ENCODE results near the gene ABHD16A.

The ABHD16A gene

DNA sequence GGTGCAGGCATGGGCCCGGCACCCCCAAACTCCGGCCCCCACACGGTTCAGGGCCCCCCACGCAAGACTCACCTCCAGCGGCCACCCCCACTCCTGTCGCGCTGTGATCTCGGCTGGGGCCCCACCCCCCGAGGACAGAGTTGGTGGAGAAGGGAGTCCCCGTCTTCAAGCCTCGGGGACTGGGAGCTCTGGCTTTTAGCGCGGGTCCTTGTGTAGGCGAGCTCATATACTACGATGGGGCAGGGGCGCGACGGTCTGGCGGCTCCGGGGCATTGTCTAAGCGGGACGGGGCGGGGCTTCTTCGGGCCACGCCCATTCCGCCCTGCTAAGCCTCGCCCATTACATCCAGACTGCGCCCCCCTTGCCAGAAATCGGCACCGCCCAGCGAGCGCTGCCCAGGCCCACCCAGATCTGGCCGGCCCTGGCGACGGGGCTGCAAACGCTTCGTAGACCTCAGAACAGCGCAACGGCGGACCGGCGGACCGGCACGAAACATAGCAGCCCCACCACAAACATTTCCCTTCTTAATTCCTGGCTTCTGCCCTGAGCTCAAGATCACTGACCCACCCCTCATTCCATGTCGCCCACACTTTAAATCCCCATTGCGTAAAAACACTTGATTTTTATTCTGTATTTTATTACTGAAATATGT lies 27.0 kb upstream of the ABHD16A start:
- peaks cover 31 to 56% of the 10 kb centered on the region in 2 donors for H3K36me3 ChIP-seq (ENCODE audit: control insufficient read depth in 1 of 2, insufficient read depth in 2 of 2, low read length in 2 of 2)
- H3K9ac ChIP-seq (ENCODE audit: low read depth in 1 of 2, low read length in 2 of 2): peak overlapping the region; percentile 70 to 96
- no peaks in the 10 kb centered on the region for H3K27me3 ChIP-seq (ENCODE audit: control insufficient read depth in 1 of 2, insufficient read depth in 2 of 2, low read length in 2 of 2)
- H3K4me1 ChIP-seq (ENCODE audit: control insufficient read depth in 1 of 2, insufficient read depth in 2 of 2, low read length in 2 of 2): peaks cover 54% of the 10 kb centered on the region in 2 donors
- H3K27ac ChIP-seq (ENCODE audit: low read depth, low read length): peak overlapping the region; percentile 96
- H3K9me3 ChIP-seq (ENCODE audit: control insufficient read depth in 1 of 2, low read length in 2 of 2): no peaks in the 10 kb centered on the region
- H3K4me3 ChIP-seq (ENCODE audit: low read depth in 1 of 2, low read length in 2 of 2): peak overlapping the region; percentile 81 to 84

- Histone ChIP-seq H3K27ac (ENCODE audit: low read depth, low read length) (peak overlapping the region; percentile 96), H3K9ac (ENCODE audit: low read depth in 1 of 2, low read length in 2 of 2) (peak overlapping the region; percentile 70 to 96), H3K9me3 (ENCODE audit: control insufficient read depth in 1 of 2, low read length in 2 of 2) (no peaks in the 10 kb centered on the region), H3K4me1 (ENCODE audit: control insufficient read depth in 1 of 2, insufficient read depth in 2 of 2, low read length in 2 of 2) (peaks cover 50 to 52% of the 10 kb centered on the region in 2 donors), H3K27me3 (ENCODE audit: control insufficient read depth in 1 of 2, insufficient read depth in 2 of 2, low read length in 2 of 2) (no peaks in the 10 kb centered on the region), H3K36me3 (ENCODE audit: control insufficient read depth in 1 of 2, insufficient read depth in 2 of 2, low read length in 2 of 2) (peaks cover 31 to 56% of the 10 kb centered on the region in 2 donors), H3K4me3 (ENCODE audit: low read depth in 1 of 2, low read length in 2 of 2) (peak overlapping the region; percentile 81 to 84)
These were observed 26.4 kb upstream of the ABHD16A start for GRCh38 chr6:31729515-31729978.

DNA sequence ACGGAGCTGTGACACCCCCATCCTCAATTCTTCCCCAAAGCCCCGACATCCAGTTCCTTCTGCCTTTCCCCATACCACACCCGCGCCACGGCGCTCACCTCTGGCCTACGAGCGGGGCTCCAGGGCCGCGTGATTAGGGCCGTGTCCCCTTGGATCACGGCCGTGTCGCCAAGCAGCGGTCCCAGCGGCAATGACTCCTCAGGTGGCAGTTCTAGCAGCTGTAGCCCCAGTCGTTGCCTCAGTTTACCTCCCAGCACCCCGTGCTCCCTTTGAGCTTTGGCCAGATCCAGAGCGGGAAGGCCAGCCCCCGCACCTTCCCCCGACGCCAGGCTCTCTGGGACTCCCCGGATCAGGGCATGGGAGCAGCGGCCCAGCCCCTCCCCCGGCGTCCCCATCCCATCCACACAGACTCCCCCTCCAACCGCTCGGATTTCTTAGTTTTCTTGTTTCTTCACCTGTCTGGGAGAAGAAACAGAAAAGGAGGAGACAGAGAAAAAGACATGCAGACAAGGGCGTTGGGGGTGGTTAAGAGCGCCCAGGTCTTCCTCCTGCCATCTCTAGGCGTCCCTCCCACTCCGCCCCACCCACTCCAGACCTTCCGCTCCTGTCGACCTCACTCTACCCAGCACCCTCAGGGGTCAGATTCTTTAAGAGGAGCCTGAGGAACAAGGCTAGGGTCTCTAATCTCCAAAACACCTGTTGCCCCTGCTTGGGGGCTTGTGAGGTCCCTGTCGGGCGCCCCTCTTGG lies 25.8 kb upstream of the ABHD16A start, which contains the start of gene DDAH2:
DDAH2 (minus strand) TSS at position 533 of the 748 bp plus-strand sequence; CDS start at position 395, 138 bp downstream.
- Histone ChIP-seq H3K9me3 (ENCODE audit: control insufficient read depth in 1 of 2, low read length in 2 of 2) (no peaks in the 10 kb centered on the region), H3K4me1 (ENCODE audit: control insufficient read depth in 1 of 2, insufficient read depth in 2 of 2, low read length in 2 of 2) (peaks cover 44 to 46% of the 10 kb centered on the region in 2 donors), H3K36me3 (ENCODE audit: control insufficient read depth in 1 of 2, insufficient read depth in 2 of 2, low read length in 2 of 2) (peaks cover 26 to 52% of the 10 kb centered on the region in 2 donors), H3K27me3 (ENCODE audit: control insufficient read depth in 1 of 2, insufficient read depth in 2 of 2, low read length in 2 of 2) (no peaks in the 10 kb centered on the region), H3K9ac (ENCODE audit: low read depth in 1 of 2, low read length in 2 of 2) (peak within 1 kb of the TSS; percentile 70 to 96), H3K27ac (ENCODE audit: low read depth, low read length) (peak within 1 kb of the TSS; percentile 96), H3K4me3 (ENCODE audit: low read depth in 1 of 2, low read length in 2 of 2) (peak within 1 kb of the TSS; percentile 81 to 84)

- Histone ChIP-seq H3K27me3 (ENCODE audit: control insufficient read depth in 1 of 2, insufficient read depth in 2 of 2, low read length in 2 of 2) (no peaks in the 10 kb centered on the region), H3K9ac (ENCODE audit: low read depth in 1 of 2, low read length in 2 of 2) (peak overlapping the region in 1 of 2 donors; percentile 96), H3K36me3 (ENCODE audit: control insufficient read depth in 1 of 2, insufficient read depth in 2 of 2, low read length in 2 of 2) (peaks cover 17 to 42% of the 10 kb centered on the region in 2 donors), H3K4me1 (ENCODE audit: control insufficient read depth in 1 of 2, insufficient read depth in 2 of 2, low read length in 2 of 2) (peaks cover 35 to 37% of the 10 kb centered on the region in 2 donors), H3K27ac (ENCODE audit: low read depth, low read length) (no peak overlapping the region), H3K4me3 (ENCODE audit: low read depth in 1 of 2, low read length in 2 of 2) (peak overlapping the region; percentile 81 to 84), H3K9me3 (ENCODE audit: control insufficient read depth in 1 of 2, low read length in 2 of 2) (no peaks in the 10 kb centered on the region)
These were observed 24.9 kb upstream of the ABHD16A start for GRCh38 chr6:31727717-31728671.

DNA sequence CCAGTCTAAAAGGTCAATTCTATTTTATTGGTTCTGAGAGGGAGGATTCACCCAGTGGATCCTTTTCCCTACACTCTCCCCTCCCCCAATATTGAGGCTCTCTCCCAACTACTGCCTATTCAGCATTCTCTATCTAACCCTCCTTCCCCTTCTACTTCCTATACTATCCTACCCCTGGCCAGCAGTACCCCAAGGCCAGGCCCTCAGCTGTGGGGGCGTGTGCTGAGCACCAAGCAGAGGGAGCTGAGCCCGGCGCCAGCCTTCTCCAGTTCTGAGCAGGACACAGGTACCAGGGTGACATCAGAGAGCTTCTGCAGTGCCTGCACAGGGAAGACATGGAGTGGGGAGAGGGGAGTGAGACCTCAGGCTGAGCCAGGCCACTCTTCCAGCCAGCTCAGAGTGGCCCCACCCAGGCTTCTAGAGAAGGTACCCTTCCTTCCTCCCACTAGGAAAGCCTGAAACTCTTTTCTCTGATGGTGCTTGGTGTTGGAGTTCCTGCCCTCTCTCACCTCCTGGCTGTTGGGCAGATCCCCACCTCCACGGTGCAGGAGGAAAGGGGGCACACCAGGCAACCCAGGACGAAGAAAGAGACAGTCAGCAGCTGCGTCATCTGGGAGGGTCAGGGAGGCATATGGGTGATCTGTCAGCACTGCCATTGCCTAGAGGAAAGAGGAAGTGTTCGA lies 24.1 kb upstream of the ABHD16A start:
- H3K9ac ChIP-seq (ENCODE audit: low read depth in 1 of 2, low read length in 2 of 2): peak overlapping the region in 1 of 2 donors; percentile 10
- H3K36me3 ChIP-seq (ENCODE audit: control insufficient read depth in 1 of 2, insufficient read depth in 2 of 2, low read length in 2 of 2): peaks cover 15 to 38% of the 10 kb centered on the region in 2 donors
- no peaks in the 10 kb centered on the region for H3K27me3 ChIP-seq (ENCODE audit: control insufficient read depth in 1 of 2, insufficient read depth in 2 of 2, low read length in 2 of 2)
- H3K9me3 ChIP-seq (ENCODE audit: control insufficient read depth in 1 of 2, low read length in 2 of 2): no peaks in the 10 kb centered on the region
- peaks cover 35 to 37% of the 10 kb centered on the region in 2 donors for H3K4me1 ChIP-seq (ENCODE audit: control insufficient read depth in 1 of 2, insufficient read depth in 2 of 2, low read length in 2 of 2)
- H3K4me3 ChIP-seq (ENCODE audit: low read depth in 1 of 2, low read length in 2 of 2): no peak overlapping the region
- H3K27ac ChIP-seq (ENCODE audit: low read depth, low read length): peak overlapping the region; percentile 17

DNA sequence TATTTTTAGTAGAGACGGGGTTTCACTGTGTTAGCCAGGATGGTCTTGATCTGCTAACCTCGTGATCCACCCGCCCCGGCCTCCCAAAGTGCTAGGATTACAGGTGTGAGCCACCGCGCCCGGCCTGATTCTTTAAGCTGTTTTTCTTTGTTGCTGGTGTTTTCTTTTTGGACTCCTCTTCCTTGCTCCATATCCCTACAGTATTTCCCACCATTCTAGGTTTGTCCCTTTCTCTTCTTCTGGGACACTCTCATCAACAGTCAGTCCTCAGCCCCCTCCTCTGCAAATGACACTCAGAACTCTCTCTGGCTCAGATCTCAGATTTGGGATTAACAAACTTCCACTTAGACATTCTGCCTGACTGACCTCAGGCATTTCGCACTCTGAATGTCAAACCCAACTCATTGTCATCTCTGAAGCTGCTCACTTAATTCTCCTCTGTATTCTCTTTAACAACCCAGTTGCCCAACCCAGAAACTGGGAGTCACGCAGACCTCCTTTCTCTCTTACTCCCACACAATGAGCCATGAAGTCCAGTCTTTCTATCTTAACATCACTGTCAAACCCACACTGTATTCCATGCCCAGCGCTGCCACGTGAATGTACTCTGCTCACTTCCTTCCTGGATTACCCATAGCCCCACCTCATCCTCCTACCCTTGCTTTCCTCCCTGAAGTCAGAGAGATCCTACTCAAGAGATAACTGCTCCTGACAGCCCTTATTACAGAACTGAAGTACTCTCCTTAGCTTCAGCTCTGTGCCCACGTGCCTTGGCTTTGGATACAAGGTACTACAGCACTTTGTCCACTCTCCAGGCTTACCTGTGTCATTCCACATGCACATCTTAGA lies 22.6 kb upstream of the ABHD16A start:
- Histone ChIP-seq H3K36me3 (ENCODE audit: control insufficient read depth in 1 of 2, insufficient read depth in 2 of 2, low read length in 2 of 2) (peaks cover 4 to 24% of the 10 kb centered on the region in 2 donors), H3K9me3 (ENCODE audit: control insufficient read depth in 1 of 2, low read length in 2 of 2) (no peaks in the 10 kb centered on the region), H3K27me3 (ENCODE audit: control insufficient read depth in 1 of 2, insufficient read depth in 2 of 2, low read length in 2 of 2) (no peaks in the 10 kb centered on the region), H3K4me3 (ENCODE audit: low read depth in 1 of 2, low read length in 2 of 2) (no peak overlapping the region), H3K4me1 (ENCODE audit: control insufficient read depth in 1 of 2, insufficient read depth in 2 of 2, low read length in 2 of 2) (peaks cover 31% of the 10 kb centered on the region in 2 donors), H3K27ac (ENCODE audit: low read depth, low read length) (no peak overlapping the region), H3K9ac (ENCODE audit: low read depth in 1 of 2, low read length in 2 of 2) (no peak overlapping the region)

DNA sequence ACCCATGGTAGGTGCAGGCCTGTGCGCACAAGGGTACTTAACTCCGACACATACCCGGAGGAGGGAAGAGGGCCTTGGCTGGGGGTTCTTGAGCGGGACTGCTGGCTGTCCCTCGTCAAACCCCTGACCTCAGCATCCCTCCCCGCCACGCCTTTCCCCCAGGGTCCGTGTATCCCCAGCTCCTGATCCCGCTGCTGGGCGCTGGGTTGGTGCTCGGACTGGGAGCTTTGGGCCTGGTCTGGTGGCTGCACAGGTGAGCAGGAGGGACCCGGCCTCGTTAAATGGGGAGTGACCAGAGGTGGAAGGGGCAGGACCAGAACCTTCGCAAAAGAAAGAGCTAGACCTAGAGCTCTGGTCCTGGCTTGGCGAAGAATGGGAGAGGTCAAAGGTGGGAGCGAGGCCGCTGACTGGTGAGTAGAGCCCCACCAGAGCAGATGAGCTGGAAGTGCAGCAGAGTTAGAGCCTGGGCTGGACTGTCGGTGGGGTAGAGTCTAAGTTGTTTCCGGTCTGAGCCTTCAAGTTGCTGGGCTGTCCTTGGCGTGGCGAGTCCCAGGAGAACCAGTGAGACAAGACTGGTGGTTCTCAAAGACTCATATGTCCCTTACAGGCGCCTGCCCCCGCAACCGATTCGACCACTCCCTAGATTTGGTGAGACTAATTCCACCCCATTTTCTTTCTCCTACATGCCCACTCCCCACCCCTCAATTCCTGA lies 21.0 kb upstream of the ABHD16A start:
- no peak overlapping the region for H3K9ac ChIP-seq (ENCODE audit: low read depth in 1 of 2, low read length in 2 of 2)
- no peak overlapping the region for H3K4me3 ChIP-seq (ENCODE audit: low read depth in 1 of 2, low read length in 2 of 2)
- no peaks in the 10 kb centered on the region for H3K9me3 ChIP-seq (ENCODE audit: control insufficient read depth in 1 of 2, low read length in 2 of 2)
- peaks cover 3 to 21% of the 10 kb centered on the region in 2 donors for H3K36me3 ChIP-seq (ENCODE audit: control insufficient read depth in 1 of 2, insufficient read depth in 2 of 2, low read length in 2 of 2)
- H3K4me1 ChIP-seq (ENCODE audit: control insufficient read depth in 1 of 2, insufficient read depth in 2 of 2, low read length in 2 of 2): peaks cover 27 to 30% of the 10 kb centered on the region in 2 donors
- no peak overlapping the region for H3K27ac ChIP-seq (ENCODE audit: low read depth, low read length)
- no peaks in the 10 kb centered on the region for H3K27me3 ChIP-seq (ENCODE audit: control insufficient read depth in 1 of 2, insufficient read depth in 2 of 2, low read length in 2 of 2)

DNA sequence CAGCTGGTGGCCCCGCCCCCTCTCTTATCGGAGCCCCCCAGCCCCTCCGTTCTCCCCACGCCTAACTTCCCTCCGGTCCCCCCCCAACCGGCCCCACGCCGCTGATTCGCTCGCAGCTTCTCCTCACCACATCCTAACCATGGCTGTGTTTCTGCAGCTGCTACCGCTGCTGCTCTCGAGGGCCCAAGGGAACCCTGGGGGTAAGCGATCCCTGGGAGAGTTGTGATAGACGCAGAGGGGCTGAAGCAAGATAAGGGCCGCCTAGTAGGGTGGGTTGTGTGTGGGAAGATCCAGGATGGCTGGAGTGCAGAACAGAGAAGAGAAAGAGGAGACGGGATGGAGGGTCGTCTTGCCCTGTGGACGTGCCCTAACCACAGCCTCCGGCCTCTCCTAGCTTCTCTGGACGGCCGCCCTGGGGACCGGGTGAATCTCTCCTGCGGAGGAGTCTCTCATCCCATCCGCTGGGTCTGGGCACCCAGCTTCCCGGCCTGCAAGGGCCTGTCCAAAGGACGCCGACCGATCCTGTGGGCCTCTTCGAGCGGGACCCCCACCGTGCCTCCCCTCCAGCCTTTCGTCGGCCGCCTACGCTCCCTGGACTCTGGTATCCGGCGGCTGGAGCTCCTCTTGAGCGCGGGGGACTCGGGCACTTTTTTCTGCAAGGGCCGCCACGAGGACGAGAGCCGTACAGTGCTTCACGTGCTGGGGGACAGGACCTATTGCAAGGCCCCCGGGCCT lies 20.3 kb upstream of the ABHD16A start, which contains the start of gene MPIG6B:
MPIG6B (plus strand) TSS at position 129 of the 735 bp plus-strand sequence; CDS start at position 140, 11 bp downstream.
- Histone ChIP-seq H3K36me3 (ENCODE audit: control insufficient read depth in 1 of 2, insufficient read depth in 2 of 2, low read length in 2 of 2) (peaks cover under 1 to 21% of the 10 kb centered on the region in 2 donors), H3K4me1 (ENCODE audit: control insufficient read depth in 1 of 2, insufficient read depth in 2 of 2, low read length in 2 of 2) (peaks cover 26 to 31% of the 10 kb centered on the region in 2 donors), H3K27ac (ENCODE audit: low read depth, low read length) (no peak within 1 kb of the TSS), H3K4me3 (ENCODE audit: low read depth in 1 of 2, low read length in 2 of 2) (no peak within 1 kb of the TSS), H3K9ac (ENCODE audit: low read depth in 1 of 2, low read length in 2 of 2) (no peak within 1 kb of the TSS), H3K9me3 (ENCODE audit: control insufficient read depth in 1 of 2, low read length in 2 of 2) (no peaks in the 10 kb centered on the region), H3K27me3 (ENCODE audit: control insufficient read depth in 1 of 2, insufficient read depth in 2 of 2, low read length in 2 of 2) (no peaks in the 10 kb centered on the region)

Measured in duodenal mucosa (tissue), 2 donors.